ENCODE data around the gene TFEB.

The TFEB gene

GRCh38 chr6:41690541-41691330 is 44.7 kb downstream of the TFEB start:
- peaks cover 2% of the 10 kb centered on the region for H3K4me1 Mint-ChIP-seq (ENCODE audit: low read depth)
- H3K9me3 Mint-ChIP-seq, result no peaks in the 10 kb centered on the region
- DNase-seq, result no peak
- H3K36me3 Mint-ChIP-seq (ENCODE audit: low read depth), result peaks cover 33% of the 10 kb centered on the region
- no peak overlapping the region for H3K27ac Mint-ChIP-seq
- no peaks in the 10 kb centered on the region for H3K27me3 Mint-ChIP-seq
- no peak overlapping the region for H3K4me3 Mint-ChIP-seq

GRCh38 chr6:41689171-41690008 is 46.0 kb downstream of the TFEB start:
- DNase-seq, result peak; percentile 17
- Mint-ChIP-seq H3K36me3 (ENCODE audit: low read depth) (peaks cover 37% of the 10 kb centered on the region), H3K27me3 (no peaks in the 10 kb centered on the region), H3K4me1 (ENCODE audit: low read depth) (peaks cover 2% of the 10 kb centered on the region), H3K27ac (no peak overlapping the region), H3K4me3 (no peak overlapping the region), H3K9me3 (no peaks in the 10 kb centered on the region)

GRCh38 chr6:41688256-41688965 is 47.0 kb downstream of the TFEB start:
- Mint-ChIP-seq H3K9me3 (no peaks in the 10 kb centered on the region), H3K4me3 (no peak overlapping the region), H3K4me1 (ENCODE audit: low read depth) (peaks cover 6% of the 10 kb centered on the region), H3K36me3 (ENCODE audit: low read depth) (peaks cover 37% of the 10 kb centered on the region), H3K27ac (no peak overlapping the region), H3K27me3 (no peaks in the 10 kb centered on the region)
- DNase-seq, result peak; percentile 25

- Mint-ChIP-seq H3K9me3 (no peaks in the 10 kb centered on the region), H3K36me3 (ENCODE audit: low read depth) (peaks cover 37% of the 10 kb centered on the region), H3K4me3 (no peak overlapping the region), H3K4me1 (ENCODE audit: low read depth) (peaks cover 12% of the 10 kb centered on the region), H3K27me3 (no peaks in the 10 kb centered on the region), H3K27ac (no peak overlapping the region)
- DNase-seq, result peak; percentile 15
These were observed 47.8 kb downstream of the TFEB start for GRCh38 chr6:41687501-41688175.

GRCh38 chr6:41685641-41686380 is 49.6 kb downstream of the TFEB start:
- H3K9me3 Mint-ChIP-seq, result no peaks in the 10 kb centered on the region
- DNase-seq, result peak; percentile 17
- peaks cover 35% of the 10 kb centered on the region for H3K36me3 Mint-ChIP-seq (ENCODE audit: low read depth)
- H3K27me3 Mint-ChIP-seq, result no peaks in the 10 kb centered on the region
- H3K27ac Mint-ChIP-seq, result no peak overlapping the region
- H3K4me1 Mint-ChIP-seq (ENCODE audit: low read depth), result peaks cover 18% of the 10 kb centered on the region
- H3K4me3 Mint-ChIP-seq, result no peak overlapping the region

- H3K4me3 Mint-ChIP-seq, result no peak overlapping the region
- peaks cover 26% of the 10 kb centered on the region for H3K36me3 Mint-ChIP-seq (ENCODE audit: low read depth)
- H3K27me3 Mint-ChIP-seq, result no peaks in the 10 kb centered on the region
- H3K27ac Mint-ChIP-seq, result no peak overlapping the region
- peaks cover 18% of the 10 kb centered on the region for H3K4me1 Mint-ChIP-seq (ENCODE audit: low read depth)
- DNase-seq, result peak; percentile 25
- H3K9me3 Mint-ChIP-seq, result no peaks in the 10 kb centered on the region
These were observed 50.9 kb downstream of the TFEB start for GRCh38 chr6:41684311-41685180.

- Mint-ChIP-seq H3K27ac (peak overlapping the region; percentile 90), H3K36me3 (ENCODE audit: low read depth) (peaks cover 23% of the 10 kb centered on the region), H3K27me3 (no peaks in the 10 kb centered on the region), H3K4me3 (peak overlapping the region; percentile 78), H3K4me1 (ENCODE audit: low read depth) (peaks cover 16% of the 10 kb centered on the region), H3K9me3 (no peaks in the 10 kb centered on the region)
- peak; percentile 88 for DNase-seq
These were observed 51.7 kb downstream of the TFEB start for GRCh38 chr6:41683523-41684310.

GRCh38 chr6:41683273-41683522 is 52.2 kb downstream of the TFEB start:
- no peaks in the 10 kb centered on the region for H3K27me3 Mint-ChIP-seq
- H3K4me1 Mint-ChIP-seq (ENCODE audit: low read depth), result peaks cover 16% of the 10 kb centered on the region

GRCh38 chr6:41682497-41683272 is 52.7 kb downstream of the TFEB start:
- no peaks in the 10 kb centered on the region for H3K27me3 Mint-ChIP-seq
- peaks cover 17% of the 10 kb centered on the region for H3K36me3 Mint-ChIP-seq (ENCODE audit: low read depth)

More at GRCh38 chr6:41683273-41683522, 52.2 kb downstream of the TFEB start:
- Mint-ChIP-seq H3K4me3 (peak overlapping the region; percentile 78), H3K9me3 (no peaks in the 10 kb centered on the region), H3K27ac (peak overlapping the region; percentile 90), H3K36me3 (ENCODE audit: low read depth) (peaks cover 21% of the 10 kb centered on the region)
- no peak for DNase-seq

GRCh38 chr6:41682056-41682477 is 53.3 kb downstream of the TFEB start:
- Mint-ChIP-seq H3K36me3 (ENCODE audit: low read depth) (peaks cover 11% of the 10 kb centered on the region), H3K27ac (no peak overlapping the region), H3K9me3 (no peaks in the 10 kb centered on the region), H3K4me3 (no peak overlapping the region), H3K4me1 (ENCODE audit: low read depth) (peaks cover 16% of the 10 kb centered on the region), H3K27me3 (peaks cover under 1% of the 10 kb centered on the region)
- peak; percentile 80 for DNase-seq

More at GRCh38 chr6:41682497-41683272, 52.7 kb downstream of the TFEB start:
- H3K27ac Mint-ChIP-seq, result peak overlapping the region; percentile 90
- peak; percentile 58 for DNase-seq
- peaks cover 16% of the 10 kb centered on the region for H3K4me1 Mint-ChIP-seq (ENCODE audit: low read depth)
- H3K9me3 Mint-ChIP-seq, result no peaks in the 10 kb centered on the region
- H3K4me3 Mint-ChIP-seq, result peak overlapping the region; percentile 78

- Mint-ChIP-seq H3K27ac (no peak overlapping the region), H3K9me3 (no peaks in the 10 kb centered on the region), H3K4me3 (no peak overlapping the region), H3K36me3 (ENCODE audit: low read depth) (peaks cover 4% of the 10 kb centered on the region), H3K4me1 (ENCODE audit: low read depth) (peaks cover 16% of the 10 kb centered on the region), H3K27me3 (peaks cover 2% of the 10 kb centered on the region)
- DNase-seq, result no peak
These were observed 55.0 kb downstream of the TFEB start for GRCh38 chr6:41680182-41680965.

Data from activated T-cell treated with anti-CD3 and anti-CD28 coated beads, Interleukin-2, amount 50 U/mL, for 24 hours (primary cell).